HepG2 (cell line): ENCODE measurements around the gene RHCE.
"Not testable (repeated sequence)": the region's sequence is repeated elsewhere in the genome, so short reads cannot be mapped to it uniquely, and the experiment has no call there.

ENCODE experiments used
- BHLHE40 ChIP-seq: IDR thresholded peaks from 2 replicates; pipeline ENCODE4 v1.6.1; 2011; ENCODE audit warnings: low read length, improper control_type of control experiment
- CCAR2 ChIP-seq: fragments of 200-400 bp; formaldehyde crosslinking; optimal IDR thresholded peaks from 2 replicates; pipeline ENCODE3; 2018; ENCODE audit warnings: low read depth, mild to moderate bottlenecking, low read length, moderate library complexity
- CEBPB ChIP-seq: IDR thresholded peaks from 2 replicates; pipeline ENCODE4 v1.6.1; 2011; ENCODE audit warnings: low read depth, low read length, improper control_type of control experiment, borderline replicate concordance
- CTCF ChIP-seq: sonication (generic); formaldehyde crosslinking; IDR thresholded peaks from 2 replicates; pipeline ENCODE4 v1.5.0; 2020; ENCODE audit warnings: mild to moderate bottlenecking, missing genetic modification reagents, moderate library complexity
- E2F2 ChIP-seq: sonication (generic); formaldehyde crosslinking; IDR thresholded peaks from 2 replicates; pipeline ENCODE4 v1.4.0; 2020; ENCODE audit warnings: missing genetic modification reagents, borderline replicate concordance
- MTERF4 ChIP-seq: sonication (generic); formaldehyde crosslinking; IDR thresholded peaks from 2 replicates; pipeline ENCODE4 v1.8.0; 2023; ENCODE audit warnings: mild to moderate bottlenecking, missing genetic modification reagents
- NR1H2 ChIP-seq: sonication (generic); formaldehyde crosslinking; IDR thresholded peaks from 2 replicates; pipeline ENCODE4 v1.8.1; 2022; ENCODE audit warnings: low read depth, missing genetic modification reagents, borderline replicate concordance
- TAF1 ChIP-seq: sonication (generic); formaldehyde crosslinking; IDR thresholded peaks from 2 replicates; pipeline ENCODE4 v1.4.0; 2020; ENCODE audit warnings: missing genetic modification reagents
- TEAD2 ChIP-seq: sonication (generic); formaldehyde crosslinking; IDR thresholded peaks from 2 replicates; pipeline ENCODE4 v1.9.0; 2021; ENCODE audit warnings: missing genetic modification reagents
- ZNF24 ChIP-seq: fragments of 450-650 bp; IDR thresholded peaks from 2 replicates; pipeline ENCODE4 v1.6.1; 2017; ENCODE audit warnings: antibody characterized with exemption, mild to moderate bottlenecking
- ZNF510 ChIP-seq: sonication (generic); formaldehyde crosslinking; IDR thresholded peaks from 2 replicates; pipeline ENCODE4 v1.4.0; 2020; ENCODE audit warnings: low read depth, mild to moderate bottlenecking, missing genetic modification reagents
- TF ChIP-seq, protein P1 (sequence below): sonication (generic); formaldehyde crosslinking; IDR thresholded peaks from 2 replicates; pipeline ENCODE4 v1.5.1; 2020; ENCODE audit warnings: missing genetic modification reagents, mild to moderate bottlenecking, borderline replicate concordance

- TF ChIP-seq CTCF; CCAR2; E2F2 (CRISPR knock-in tag); TAF1 (CRISPR knock-in tag); ZNF24; MTERF4 (CRISPR knock-in tag); BHLHE40; NR1H2 (CRISPR knock-in tag); CEBPB; TEAD2 (CRISPR knock-in tag); ZNF510 (CRISPR knock-in tag): not testable (repeated sequence)
- TF ChIP-seq, protein P1, sequence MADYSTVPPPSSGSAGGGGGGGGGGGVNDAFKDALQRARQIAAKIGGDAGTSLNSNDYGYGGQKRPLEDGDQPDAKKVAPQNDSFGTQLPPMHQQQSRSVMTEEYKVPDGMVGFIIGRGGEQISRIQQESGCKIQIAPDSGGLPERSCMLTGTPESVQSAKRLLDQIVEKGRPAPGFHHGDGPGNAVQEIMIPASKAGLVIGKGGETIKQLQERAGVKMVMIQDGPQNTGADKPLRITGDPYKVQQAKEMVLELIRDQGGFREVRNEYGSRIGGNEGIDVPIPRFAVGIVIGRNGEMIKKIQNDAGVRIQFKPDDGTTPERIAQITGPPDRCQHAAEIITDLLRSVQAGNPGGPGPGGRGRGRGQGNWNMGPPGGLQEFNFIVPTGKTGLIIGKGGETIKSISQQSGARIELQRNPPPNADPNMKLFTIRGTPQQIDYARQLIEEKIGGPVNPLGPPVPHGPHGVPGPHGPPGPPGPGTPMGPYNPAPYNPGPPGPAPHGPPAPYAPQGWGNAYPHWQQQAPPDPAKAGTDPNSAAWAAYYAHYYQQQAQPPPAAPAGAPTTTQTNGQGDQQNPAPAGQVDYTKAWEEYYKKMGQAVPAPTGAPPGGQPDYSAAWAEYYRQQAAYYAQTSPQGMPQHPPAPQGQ (CRISPR knock-in tag) = not testable (repeated sequence)
These were observed 40.2 kb upstream of the RHCE start for GRCh38 chr1:25460816-25461215.
